HCT116 (cell line): ENCODE results near the gene PLAAT3. TPM values are rescaled to one million over a fixed set of nuclear protein-coding genes. Genes with fewer than 3 reads are reported as not detected.

ENCODE experiments used
- ATAC-seq: fragments of 200-7000 bp; cut with Tn5 transposase; 2 replicates; pipeline ENCODE4 v1.9.1; 2020; ENCODE audit warnings: mild to moderate bottlenecking, moderate library complexity
- BruUV-seq: library from RNA; stranded (reverse); fragments of 400-500 nt; replicated peaks from 2 replicates; lab custom pipeline; 2021; lab: Mats Ljungman, UMichigan
- CTCF ChIA-PET: fragments of 300-600 bp; sonication (Branson Sonifier 250); formaldehyde crosslinking; loops from one replicate; lab custom pipeline; 2021; ENCODE audit warnings: antibody characterized with exemption; lab: Charles Lee
- POLR2A ChIA-PET: fragments of 300-600, 350-600 bp; sonication (Branson Sonifier 250); formaldehyde crosslinking; loops from one replicate; lab custom pipeline; 2021; ENCODE audit warnings: antibody characterized with exemption; lab: Charles Lee
- RAD21 ChIA-PET, 2 experiments: fragments of 300-600 bp; sonication (Branson Sonifier 250); formaldehyde crosslinking; loops; one replicate each; lab custom pipeline; 2023; ENCODE audit warnings: low total read pairs in 2 of 2; ENCODE audit not compliant: uncharacterized antibody in 2 of 2, unreplicated experiment in 2 of 2, low non-redundant PET in 1 of 2; lab: Charles Lee
- DNase-seq: peaks from one replicate; pipeline ENCODE4 v3.0.0-alpha.2; 2010; ENCODE audit warnings: low read depth, low spot score
- H2AFZ ChIP-seq: fragments of 200-600 bp; shearing (Covaris generic), sonication (generic); 2 replicates; pipeline ENCODE4 v1.6.1; 2017; ENCODE audit warnings: low read depth, mixed run types, mixed read lengths, antibody characterized with exemption, low read length; ENCODE audit not compliant: poor library complexity, severe bottlenecking
- H3K27ac ChIP-seq: 2 replicates; pipeline ENCODE4 v1.5.1; 2012; ENCODE audit warnings: low read depth, low read length
- H3K27me3 ChIP-seq: fragments of 200-600 bp; sonication (generic); 2 replicates; pipeline ENCODE4 v1.6.1; 2016; ENCODE audit warnings: mixed run types, low read length, mixed read lengths; ENCODE audit not compliant: insufficient read depth
- H3K36me3 ChIP-seq, 2 experiments: fragments of 200-500 bp in 1 of 2; fragments of 200-600 bp in 1 of 2; sonication (Bioruptor generic) in 1 of 2; sonication (generic) in 1 of 2; 2 replicates each; pipeline versions ENCODE4 v1.5.1 to v1.6.1; 2014 to 2016; ENCODE audit warnings: low read length in 2 of 2, inconsistent platforms in 1 of 2, mixed read lengths in 1 of 2, mixed run types in 1 of 2; ENCODE audit not compliant: insufficient read depth in 2 of 2, control insufficient read depth in 1 of 2
- H3K4me1 ChIP-seq, 2 experiments: fragments of 200-600 bp in 1 of 2; sonication (generic) in 1 of 2; 2 replicates each; pipeline versions ENCODE4 v1.5.1 to v1.6.1; 2012 to 2017; ENCODE audit warnings: low read length in 2 of 2, inconsistent platforms in 1 of 2, mild to moderate bottlenecking in 1 of 2, mixed read lengths in 1 of 2, mixed run types in 1 of 2, moderate library complexity in 1 of 2; ENCODE audit not compliant: insufficient read depth in 2 of 2, control insufficient read depth in 1 of 2
- H3K4me2 ChIP-seq: fragments of 200-600 bp; sonication (generic); 2 replicates; pipeline ENCODE4 v1.6.1; 2017; ENCODE audit warnings: mixed run types, low read length, mixed read lengths
- H3K4me3 ChIP-seq, 2 experiments: fragments of 200-600 bp in 1 of 2; sonication (generic) in 1 of 2; replicated peaks in 1 of 2; 2 replicates each; pipeline ENCODE4 v1.5.1; 2011 to 2016; ENCODE audit warnings: low read length in 2 of 2, control low read depth in 1 of 2, low read depth in 1 of 2, mild to moderate bottlenecking in 1 of 2, mixed read lengths in 1 of 2, mixed run types in 1 of 2
- H3K79me2 ChIP-seq: fragments of 200-600 bp; sonication (generic); 2 replicates; pipeline ENCODE4 v1.6.1; 2017; ENCODE audit warnings: mild to moderate bottlenecking, mixed run types, low read length, moderate library complexity, mixed read lengths; ENCODE audit not compliant: insufficient read depth
- H3K9ac ChIP-seq: fragments of 200-600 bp; sonication (generic); 2 replicates; pipeline ENCODE4 v1.6.1; 2016; ENCODE audit warnings: low read length, mixed read lengths
- H3K9me2 ChIP-seq: fragments of 200-600 bp; sonication (generic), shearing (Covaris generic); 2 replicates; pipeline ENCODE4 v1.6.1; 2017; ENCODE audit warnings: mixed run types, mild to moderate bottlenecking, moderate library complexity; ENCODE audit not compliant: insufficient read depth
- H3K9me3 ChIP-seq, 2 experiments: fragments of 200-500 bp in 1 of 2; fragments of 200-600 bp in 1 of 2; sonication (Bioruptor generic) in 1 of 2; sonication (generic) in 1 of 2; 2 replicates each; pipeline ENCODE4 v1.6.1; 2014 to 2017; ENCODE audit warnings: low read length in 2 of 2, mixed read lengths in 2 of 2, inconsistent platforms in 1 of 2, low read depth in 1 of 2, mild to moderate bottlenecking in 1 of 2, mixed run types in 1 of 2, moderate library complexity in 1 of 2; ENCODE audit not compliant: control insufficient read depth in 1 of 2, insufficient read depth in 1 of 2
- H4K20me1 ChIP-seq: fragments of 200-600 bp; sonication (generic), shearing (Covaris generic); 2 replicates; pipeline ENCODE4 v1.6.1; 2017; ENCODE audit warnings: mixed run types, mild to moderate bottlenecking, moderate library complexity; ENCODE audit not compliant: insufficient read depth
- CBX3 ChIP-seq: IDR thresholded peaks from 2 replicates; pipeline ENCODE4 v1.6.1; 2012; ENCODE audit warnings: low read depth
- CEBPB ChIP-seq: IDR thresholded peaks from 2 replicates; pipeline ENCODE4 v1.6.1; 2012; ENCODE audit warnings: low read depth
- EGR1 ChIP-seq: IDR thresholded peaks from 2 replicates; pipeline ENCODE4 v1.6.1; 2012; ENCODE audit warnings: low read depth
- EZH2phosphoT487 ChIP-seq: fragments of 200-600 bp; IDR thresholded peaks from 2 replicates; pipeline ENCODE4 v1.6.1; 2018; ENCODE audit warnings: antibody characterized with exemption, borderline replicate concordance
- FOSL1 ChIP-seq: IDR thresholded peaks from 2 replicates; pipeline ENCODE4 v1.6.1; 2012; ENCODE audit warnings: low read depth
- POLR2A ChIP-seq: IDR thresholded peaks from 2 replicates; pipeline ENCODE4 v1.7.0; 2011; ENCODE audit warnings: borderline replicate concordance; ENCODE audit not compliant: insufficient read depth, insufficient read length; ENCODE audit errors: extremely low read depth
- POLR2AphosphoS5 ChIP-seq: IDR thresholded peaks from 2 replicates; pipeline ENCODE4 v1.6.1; 2011; ENCODE audit warnings: mild to moderate bottlenecking, low read depth, low read length, moderate library complexity
- REST ChIP-seq: IDR thresholded peaks from 2 replicates; pipeline ENCODE4 v1.6.1; 2012; ENCODE audit warnings: low read depth
- SIN3A ChIP-seq: IDR thresholded peaks from 2 replicates; pipeline ENCODE4 v1.6.1; 2012; ENCODE audit warnings: low read depth
- SP1 ChIP-seq: IDR thresholded peaks from 2 replicates; pipeline ENCODE4 v1.6.1; 2012; ENCODE audit warnings: low read depth
- TCF7L2 ChIP-seq: IDR thresholded peaks from 2 replicates; pipeline ENCODE4 v1.7.0; 2011; ENCODE audit warnings: borderline replicate concordance, inconsistent platforms; ENCODE audit not compliant: insufficient read depth, insufficient read length; ENCODE audit errors: extremely low read depth
- YY1 ChIP-seq: IDR thresholded peaks from 2 replicates; pipeline ENCODE4 v1.6.1; 2011; ENCODE audit warnings: low read length, low read depth, moderate library complexity, mild to moderate bottlenecking; ENCODE audit not compliant: insufficient replicate concordance; ENCODE audit errors: extremely low read depth
- ZBTB33 ChIP-seq: IDR thresholded peaks from 2 replicates; pipeline ENCODE4 v1.6.1; 2011; ENCODE audit warnings: mild to moderate bottlenecking, low read length, moderate library complexity; ENCODE audit not compliant: insufficient replicate concordance; ENCODE audit errors: extremely low read depth
- intact Hi-C: fragments of 100-400 bp; cut with micrococcal nuclease; formaldehyde crosslinking; loops from 2 replicates; pipeline ENCODE4 v1.10.0; 2022
- total RNA-seq: library from RNA; stranded (reverse); gene quantifications from one replicate; pipeline ENCODE4 v1.2.1, GENCODE V29; 2021; ENCODE audit not compliant: unreplicated experiment
- TF ChIP-seq, protein P1 (sequence below), 3 experiments: fragments of 200-600 bp in 1 of 3; sonication (generic) in 1 of 3; IDR thresholded peaks in 2 of 3; conservative IDR thresholded peaks in 1 of 3; 2 replicates each; pipeline ENCODE4 v1.5.1; 2012 to 2017; ENCODE audit warnings: low read depth in 2 of 3, low read length in 2 of 3, antibody characterized with exemption in 1 of 3, borderline replicate concordance in 1 of 3, control low read depth in 1 of 3, mild to moderate bottlenecking in 1 of 3, mixed read lengths in 1 of 3, mixed run types in 1 of 3, moderate library complexity in 1 of 3; ENCODE audit not compliant: insufficient read depth in 1 of 3
- TF ChIP-seq, protein P2 (sequence below): IDR thresholded peaks from 2 replicates; pipeline ENCODE4 v1.6.1; 2012

Gene PLAAT3
- total RNA-seq, 1 experiment from 2014 or later: 31.1 TPM

- ATAC-seq (peak; percentile 23), DNase-seq (no peak)
- Histone ChIP-seq H3K36me3 (no peaks in the 10 kb centered on the region), H3K27me3 (no peaks in the 10 kb centered on the region), H2AFZ (peak overlapping the region; percentile 56), H3K27ac (peak overlapping the region; percentile 41; the same call in 1 of the 2 replicates), H3K9me2 (no peaks in the 10 kb centered on the region), H3K4me1 (peaks cover 13% of the 10 kb centered on the region in 2 experiments; a peak in 3 of 4 replicates), H4K20me1 (no peaks in the 10 kb centered on the region), H3K4me2 (peak overlapping the region; percentile 95), H3K79me2 (no peaks in the 10 kb centered on the region), H3K9me3 (no peaks in the 10 kb centered on the region), H3K4me3 (peak overlapping the region; percentile 62 to 67), H3K9ac (peak overlapping the region; percentile 46)
- BruUV-seq: no TSS peak
- ChIA-PET CTCF (interaction anchor here (1.4 kb wide), 1 partner anchor 8 kb away, joined by 3 read pairs; no protein-coding TSS in a partner anchor), POLR2A (no interaction called here), RAD21 (no interaction called here)
- TF ChIP-seq EGR1: no peak
- TF ChIP-seq POLR2AphosphoS5: no peak
- TF ChIP-seq CBX3: no peak
- no peak for TF ChIP-seq POLR2A
- TF ChIP-seq, protein P1, sequence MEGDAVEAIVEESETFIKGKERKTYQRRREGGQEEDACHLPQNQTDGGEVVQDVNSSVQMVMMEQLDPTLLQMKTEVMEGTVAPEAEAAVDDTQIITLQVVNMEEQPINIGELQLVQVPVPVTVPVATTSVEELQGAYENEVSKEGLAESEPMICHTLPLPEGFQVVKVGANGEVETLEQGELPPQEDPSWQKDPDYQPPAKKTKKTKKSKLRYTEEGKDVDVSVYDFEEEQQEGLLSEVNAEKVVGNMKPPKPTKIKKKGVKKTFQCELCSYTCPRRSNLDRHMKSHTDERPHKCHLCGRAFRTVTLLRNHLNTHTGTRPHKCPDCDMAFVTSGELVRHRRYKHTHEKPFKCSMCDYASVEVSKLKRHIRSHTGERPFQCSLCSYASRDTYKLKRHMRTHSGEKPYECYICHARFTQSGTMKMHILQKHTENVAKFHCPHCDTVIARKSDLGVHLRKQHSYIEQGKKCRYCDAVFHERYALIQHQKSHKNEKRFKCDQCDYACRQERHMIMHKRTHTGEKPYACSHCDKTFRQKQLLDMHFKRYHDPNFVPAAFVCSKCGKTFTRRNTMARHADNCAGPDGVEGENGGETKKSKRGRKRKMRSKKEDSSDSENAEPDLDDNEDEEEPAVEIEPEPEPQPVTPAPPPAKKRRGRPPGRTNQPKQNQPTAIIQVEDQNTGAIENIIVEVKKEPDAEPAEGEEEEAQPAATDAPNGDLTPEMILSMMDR (IDR thresholded peaks at IDR 0.05 in 2 of 3, conservative IDR thresholded peaks at IDR 0.05 in 1 of 3; ENCODE audit: borderline replicate concordance in 1 of 3, insufficient read depth in 1 of 3, low read depth in 2 of 3, low read length in 2 of 3): no peak
- no peak for TF ChIP-seq FOSL1
- TF ChIP-seq, protein P2, sequence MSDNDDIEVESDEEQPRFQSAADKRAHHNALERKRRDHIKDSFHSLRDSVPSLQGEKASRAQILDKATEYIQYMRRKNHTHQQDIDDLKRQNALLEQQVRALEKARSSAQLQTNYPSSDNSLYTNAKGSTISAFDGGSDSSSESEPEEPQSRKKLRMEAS: no peak
- TF ChIP-seq SP1: no peak
- TF ChIP-seq ZBTB33: no peak
- no peak for TF ChIP-seq REST
- no peak for TF ChIP-seq CEBPB
- TF ChIP-seq EZH2phosphoT487: no peak
- TF ChIP-seq TCF7L2: no peak
- no peak for TF ChIP-seq YY1
- TF ChIP-seq SIN3A: no peak
- intact Hi-C loops: no loop called here
Observed at GRCh38 chr11:63613517-63614135, 607 bp downstream of the PLAAT3 start.
